ENCODE results near the gene PRAMEF18.
"Not testable (repeated sequence)": the region's sequence is repeated elsewhere in the genome, so short reads cannot be mapped to it uniquely, and the experiment has no call there.

The PRAMEF18 gene

GRCh38 chr1:13225675-13226204, at the start of gene PRAMEF18:
PRAMEF18 (minus strand) TSS chr1:13226154; CDS start chr1:13226106, 48 bp downstream.
- DNase-seq (ENCODE audit: low read depth): not testable (repeated sequence)

- DNase-seq (ENCODE audit: low read depth): not testable (repeated sequence)
Measured at GRCh38 chr1:13265124-13265523, 39.2 kb upstream of the PRAMEF18 start.

- DNase-seq (ENCODE audit: low read depth): not testable (repeated sequence)
Measured at GRCh38 chr1:13253898-13254297, 27.9 kb upstream of the PRAMEF18 start, which contains the start of gene PRAMEF5. PRAMEF5 (plus strand) TSS chr1:13254198; CDS start chr1:13259269, 5,071 bp downstream.

GRCh38 chr1:13247122-13247521, 21.2 kb upstream of the PRAMEF18 start:
- DNase-seq (ENCODE audit: low read depth): not testable (repeated sequence)

- not testable (repeated sequence) for DNase-seq (ENCODE audit: low read depth)
Measured at GRCh38 chr1:13246554-13246871, 20.6 kb upstream of the PRAMEF18 start.

GRCh38 chr1:13245841-13246553, 20.0 kb upstream of the PRAMEF18 start:
- not testable (repeated sequence) for DNase-seq (ENCODE audit: low read depth)

- not testable (repeated sequence) for DNase-seq (ENCODE audit: low read depth)
Measured at GRCh38 chr1:13243536-13244263, 17.7 kb upstream of the PRAMEF18 start.

GRCh38 chr1:13239633-13240032, 13.7 kb upstream of the PRAMEF18 start:
- DNase-seq (ENCODE audit: low read depth): not testable (repeated sequence)

GRCh38 chr1:13237572-13237971, 11.6 kb upstream of the PRAMEF18 start:
- not testable (repeated sequence) for DNase-seq (ENCODE audit: low read depth)

GRCh38 chr1:13234057-13234456, 8.1 kb upstream of the PRAMEF18 start:
- DNase-seq (ENCODE audit: low read depth): not testable (repeated sequence)

GRCh38 chr1:13232056-13232455, 6.1 kb upstream of the PRAMEF18 start:
- not testable (repeated sequence) for DNase-seq (ENCODE audit: low read depth)

GRCh38 chr1:13231061-13231750, 5.3 kb upstream of the PRAMEF18 start:
- DNase-seq (ENCODE audit: low read depth): not testable (repeated sequence)

- DNase-seq (ENCODE audit: low read depth): not testable (repeated sequence)
Measured at GRCh38 chr1:13230601-13231000, 4.6 kb upstream of the PRAMEF18 start.

GRCh38 chr1:13230096-13230495, 4.1 kb upstream of the PRAMEF18 start:
- not testable (repeated sequence) for DNase-seq (ENCODE audit: low read depth)

- DNase-seq (ENCODE audit: low read depth): no peak
Measured at GRCh38 chr1:13228343-13228781, 2.4 kb upstream of the PRAMEF18 start.

GRCh38 chr1:13227271-13228055, 1.5 kb upstream of the PRAMEF18 start:
- not testable (repeated sequence) for DNase-seq (ENCODE audit: low read depth)

- DNase-seq (ENCODE audit: low read depth): no peak
Measured at GRCh38 chr1:13224480-13225060, 1.4 kb downstream of the PRAMEF18 start.

- not testable (repeated sequence) for DNase-seq (ENCODE audit: low read depth)
Measured at GRCh38 chr1:13222788-13223187, 3.2 kb downstream of the PRAMEF18 start.

- DNase-seq (ENCODE audit: low read depth): not testable (repeated sequence)
Measured at GRCh38 chr1:13219203-13219602, 6.8 kb downstream of the PRAMEF18 start.

- DNase-seq (ENCODE audit: low read depth): not testable (repeated sequence)
Measured at GRCh38 chr1:13216619-13217018, 9.3 kb downstream of the PRAMEF18 start.

GRCh38 chr1:13208712-13209111, 17.2 kb downstream of the PRAMEF18 start:
- DNase-seq (ENCODE audit: low read depth): not testable (repeated sequence)

All from activated gamma-delta T cell treated with anti-CD3 and anti-CD28 coated beads, Interleukin-2, amount 50 U/mL, for 16 hours (primary cell).